Natural killer cell treated with Interleukin-12 subunit alpha and Interleukin-12 subunit beta and Interleukin-15 and Interleukin-18, amount 100 ng/mL, for 72 hours (primary cell): ENCODE data around the gene PDE4B. TPM values are rescaled to one million over a fixed set of nuclear protein-coding genes. Genes with fewer than 3 reads are reported as not detected.

Experiments
- ATAC-seq, 2 donors: fragments of 150-1000 bp; cut with Tn5 transposase in 1 of 2; sonication (Bioruptor Pico), chemical (Tn5 transposase) in 1 of 2; 2 replicates each; pipeline ENCODE4 v1.10.0; 2021
- DNase-seq: peaks from one replicate; pipeline ENCODE4 v3.0.0; 2022; ENCODE audit warnings: low spot score
- H3K27ac Mint-ChIP-seq, 2 donors: 1 replicate in 1 of 2; 2 replicates in 1 of 2; pipeline ENCODE4 v1.8.0; 2022; ENCODE audit warnings: mixed read lengths in 2 of 2, mild to moderate bottlenecking in 1 of 2, moderate library complexity in 1 of 2
- H3K27me3 Mint-ChIP-seq, 2 donors: 1 replicate in 1 of 2; 2 replicates in 1 of 2; pipeline ENCODE4 v1.8.0; 2022; ENCODE audit warnings: mixed read lengths in 2 of 2
- H3K36me3 Mint-ChIP-seq: one replicate; pipeline ENCODE4 v1.8.0; 2022; ENCODE audit warnings: mixed read lengths
- H3K4me1 Mint-ChIP-seq, 2 donors: 1 replicate in 1 of 2; 2 replicates in 1 of 2; pipeline ENCODE4 v1.8.0; 2022; ENCODE audit warnings: low read depth in 2 of 2, mixed read lengths in 2 of 2, mild to moderate bottlenecking in 1 of 2
- H3K4me3 Mint-ChIP-seq: one replicate; pipeline ENCODE4 v1.8.0; 2022; ENCODE audit warnings: mixed read lengths
- H3K9me3 Mint-ChIP-seq: 2 replicates; pipeline ENCODE4 v1.8.0; 2022; ENCODE audit warnings: mixed read lengths
- total RNA-seq, 2 donors: library from RNA; stranded (reverse); gene quantifications; one replicate each; pipeline ENCODE4 v1.2.3, GENCODE V29; 2022

PDE4B gene
- total RNA-seq, 2 donors from 2014 or later = 83.8 to 136 TPM

GRCh38 chr1:66242646-66243547, 450.2 kb downstream of the PDE4B start:
- DNase-seq = peak; percentile 63
- Mint-ChIP-seq H3K36me3 (no peaks in the 10 kb centered on the region), H3K27me3 (peaks cover 8 to 9% of the 10 kb centered on the region in 2 donors), H3K27ac (no peak overlapping the region), H3K4me3 (no peak overlapping the region), H3K9me3 (no peaks in the 10 kb centered on the region), H3K4me1 (peaks cover 4 to 23% of the 10 kb centered on the region in 2 donors)
- peak; percentile 71 to 83 for ATAC-seq

GRCh38 chr1:66243548-66244130, 450.9 kb downstream of the PDE4B start:
- H3K9me3 Mint-ChIP-seq = no peaks in the 10 kb centered on the region
- peaks cover under 1 to 2% of the 10 kb centered on the region in 2 donors for H3K27me3 Mint-ChIP-seq
- DNase-seq (no peak), ATAC-seq (peak in 1 of 2 donors; percentile 51)
- no peak overlapping the region for H3K27ac Mint-ChIP-seq
- no peaks in the 10 kb centered on the region for H3K36me3 Mint-ChIP-seq
- peaks cover 4 to 28% of the 10 kb centered on the region in 2 donors for H3K4me1 Mint-ChIP-seq
- H3K4me3 Mint-ChIP-seq = no peak overlapping the region

GRCh38 chr1:66244429-66244828, 451.7 kb downstream of the PDE4B start:
- no peak overlapping the region for H3K27ac Mint-ChIP-seq
- H3K27me3 Mint-ChIP-seq = peaks cover 0 to 2% of the 10 kb centered on the region in 2 donors
- H3K4me1 Mint-ChIP-seq = peaks cover 4 to 30% of the 10 kb centered on the region in 2 donors
- no peaks in the 10 kb centered on the region for H3K9me3 Mint-ChIP-seq
- H3K36me3 Mint-ChIP-seq = no peaks in the 10 kb centered on the region
- no peak overlapping the region for H3K4me3 Mint-ChIP-seq
- DNase-seq = no peak
- no peak for ATAC-seq

GRCh38 chr1:66245691-66246090, 453.0 kb downstream of the PDE4B start:
- peaks cover 7 to 38% of the 10 kb centered on the region in 2 donors for H3K4me1 Mint-ChIP-seq
- ATAC-seq (no peak), DNase-seq (no peak)
- peak overlapping the region; percentile 73 for H3K4me3 Mint-ChIP-seq
- no peaks in the 10 kb centered on the region for H3K9me3 Mint-ChIP-seq
- H3K27me3 Mint-ChIP-seq = peaks cover 0 to 2% of the 10 kb centered on the region in 2 donors
- H3K36me3 Mint-ChIP-seq = no peaks in the 10 kb centered on the region
- H3K27ac Mint-ChIP-seq = peak overlapping the region in 1 of 2 donors; percentile 39

- peaks cover 0 to 2% of the 10 kb centered on the region in 2 donors for H3K27me3 Mint-ChIP-seq
- H3K36me3 Mint-ChIP-seq = no peaks in the 10 kb centered on the region
- ATAC-seq = no peak
- H3K27ac Mint-ChIP-seq = peak overlapping the region; percentile 32 to 90
- peaks cover 10 to 44% of the 10 kb centered on the region in 2 donors for H3K4me1 Mint-ChIP-seq
- DNase-seq = no peak
- no peaks in the 10 kb centered on the region for H3K9me3 Mint-ChIP-seq
- H3K4me3 Mint-ChIP-seq = peak overlapping the region; percentile 73
These were observed 453.9 kb downstream of the PDE4B start for GRCh38 chr1:66246351-66247269.

- H3K4me1 Mint-ChIP-seq = peaks cover 11 to 48% of the 10 kb centered on the region in 2 donors
- H3K36me3 Mint-ChIP-seq = no peaks in the 10 kb centered on the region
- peak overlapping the region; percentile 73 for H3K4me3 Mint-ChIP-seq
These were observed 454.9 kb downstream of the PDE4B start for GRCh38 chr1:66247415-66248208.

GRCh38 chr1:66248257-66248656, 455.6 kb downstream of the PDE4B start:
- Mint-ChIP-seq H3K4me3 (peak overlapping the region; percentile 73), H3K27me3 (peaks cover 0 to 2% of the 10 kb centered on the region in 2 donors), H3K4me1 (peaks cover 13 to 48% of the 10 kb centered on the region in 2 donors), H3K9me3 (no peaks in the 10 kb centered on the region), H3K36me3 (no peaks in the 10 kb centered on the region), H3K27ac (peak overlapping the region in 1 of 2 donors; percentile 90)
- ATAC-seq = no peak
- DNase-seq = no peak

More at GRCh38 chr1:66247415-66248208, 454.9 kb downstream of the PDE4B start:
- H3K9me3 Mint-ChIP-seq = no peaks in the 10 kb centered on the region
- peak; percentile 73 to 86 for ATAC-seq
- peaks cover 0 to 2% of the 10 kb centered on the region in 2 donors for H3K27me3 Mint-ChIP-seq
- no peak for DNase-seq
- peak overlapping the region; percentile 32 to 90 for H3K27ac Mint-ChIP-seq

- no peak for ATAC-seq
- H3K27ac Mint-ChIP-seq = peak overlapping the region in 1 of 2 donors; percentile 90
These were observed 456.1 kb downstream of the PDE4B start for GRCh38 chr1:66248746-66249145.

GRCh38 chr1:66250075-66250474, 457.4 kb downstream of the PDE4B start:
- ATAC-seq (no peak), DNase-seq (no peak)
- Mint-ChIP-seq H3K27me3 (peaks cover 0 to 2% of the 10 kb centered on the region in 2 donors), H3K9me3 (no peaks in the 10 kb centered on the region), H3K27ac (peak overlapping the region; percentile 18 to 75), H3K36me3 (no peaks in the 10 kb centered on the region), H3K4me3 (peak overlapping the region; percentile 74), H3K4me1 (peaks cover 28 to 64% of the 10 kb centered on the region in 2 donors)

More at GRCh38 chr1:66248746-66249145, 456.1 kb downstream of the PDE4B start:
- no peak for DNase-seq
- Mint-ChIP-seq H3K4me3 (peak overlapping the region; percentile 9), H3K9me3 (no peaks in the 10 kb centered on the region), H3K4me1 (peaks cover 15 to 50% of the 10 kb centered on the region in 2 donors), H3K27me3 (peaks cover 0 to 2% of the 10 kb centered on the region in 2 donors), H3K36me3 (no peaks in the 10 kb centered on the region)

GRCh38 chr1:66250478-66250877, 457.8 kb downstream of the PDE4B start:
- ATAC-seq (peak in 1 of 2 donors; percentile 45), DNase-seq (no peak)
- H3K27me3 Mint-ChIP-seq = peaks cover 0 to under 1% of the 10 kb centered on the region in 2 donors
- no peaks in the 10 kb centered on the region for H3K36me3 Mint-ChIP-seq
- H3K4me3 Mint-ChIP-seq = peak overlapping the region; percentile 74
- H3K4me1 Mint-ChIP-seq = peaks cover 31 to 65% of the 10 kb centered on the region in 2 donors
- H3K9me3 Mint-ChIP-seq = no peaks in the 10 kb centered on the region
- H3K27ac Mint-ChIP-seq = peak overlapping the region; percentile 18 to 75

GRCh38 chr1:66251546-66251945, 458.9 kb downstream of the PDE4B start:
- ATAC-seq = no peak
- Mint-ChIP-seq H3K27me3 (no peaks in the 10 kb centered on the region), H3K27ac (peak overlapping the region in 1 of 2 donors; percentile 10), H3K36me3 (no peaks in the 10 kb centered on the region), H3K4me3 (no peak overlapping the region), H3K4me1 (peaks cover 38 to 62% of the 10 kb centered on the region in 2 donors), H3K9me3 (no peaks in the 10 kb centered on the region)
- DNase-seq = no peak

GRCh38 chr1:66253330-66253921, 460.7 kb downstream of the PDE4B start:
- peak; percentile 73 to 85 for ATAC-seq

More at GRCh38 chr1:66253330-66253921, 460.7 kb downstream of the PDE4B start:
- Mint-ChIP-seq H3K27ac (peak overlapping the region; percentile 77 to 87), H3K27me3 (no peaks in the 10 kb centered on the region), H3K4me3 (no peak overlapping the region), H3K36me3 (no peaks in the 10 kb centered on the region), H3K9me3 (no peaks in the 10 kb centered on the region), H3K4me1 (peaks cover 43 to 61% of the 10 kb centered on the region in 2 donors)
- DNase-seq = no peak
